Common myeloid progenitor, CD34-positive (primary cell): Measurements from ENCODE around the gene HOXD4.

ENCODE experiments used
- CTCF ChIA-PET: fragments of 350-600 bp; sonication (Branson Sonifier 250); formaldehyde crosslinking; loops from one replicate; lab custom pipeline; 2021; ENCODE audit warnings: antibody characterized with exemption; lab: Charles Lee
- POLR2A ChIA-PET: fragments of 350-600 bp; sonication (Branson Sonifier 250); formaldehyde crosslinking; loops from one replicate; lab custom pipeline; 2021; ENCODE audit warnings: antibody characterized with exemption; lab: Charles Lee
- DNase-seq, 3 donors: peaks; one replicate each; pipeline versions ENCODE4 v3.0.0 to v3.0.0-alpha.2; 2013
- H3K27ac ChIP-seq, 2 experiments: 1 replicate in 1 of 2; 2 replicates in 1 of 2; pipeline ENCODE4 v1.7.0; 2013; ENCODE audit warnings: inconsistent platforms in 2 of 2, low read length in 2 of 2, mild to moderate bottlenecking in 2 of 2, low read depth in 1 of 2, moderate library complexity in 1 of 2; ENCODE audit not compliant: severe bottlenecking in 2 of 2, insufficient read depth in 1 of 2, poor library complexity in 1 of 2
- H3K27me3 ChIP-seq, 5 experiments: replicated peaks in 2 of 5; 1 replicate in 3 of 5; 2 replicates in 2 of 5; pipeline versions ENCODE4 v1.6.1 to v1.7.0; 2013; ENCODE audit warnings: low read length in 4 of 5, mild to moderate bottlenecking in 2 of 5, moderate library complexity in 2 of 5, inconsistent platforms in 1 of 5; ENCODE audit not compliant: insufficient read depth in 5 of 5, control insufficient read depth in 4 of 5
- H3K36me3 ChIP-seq, 4 experiments: 1 replicate in 2 of 4; 2 replicates in 2 of 4; pipeline versions ENCODE4 v1.6.1 to v1.7.0; 2013; ENCODE audit warnings: low read length in 3 of 4, control low read depth in 1 of 4, mild to moderate bottlenecking in 1 of 4; ENCODE audit not compliant: control insufficient read depth in 4 of 4, insufficient read depth in 4 of 4
- H3K4me1 ChIP-seq, 4 experiments: 1 replicate in 3 of 4; 2 replicates in 1 of 4; pipeline versions ENCODE4 v1.6.1 to v1.7.1; 2013; ENCODE audit warnings: low read length in 3 of 4, mild to moderate bottlenecking in 3 of 4, control low read depth in 1 of 4, inconsistent platforms in 1 of 4, moderate library complexity in 1 of 4; ENCODE audit not compliant: control insufficient read depth in 4 of 4, insufficient read depth in 4 of 4; ENCODE audit errors: control extremely low read depth in 1 of 4
- H3K4me3 ChIP-seq, 7 experiments: 1 replicate in 4 of 7; 2 replicates in 3 of 7; pipeline versions ENCODE4 v1.5.1 to v1.7.0; 2013; ENCODE audit warnings: mild to moderate bottlenecking in 7 of 7, low read length in 6 of 7, moderate library complexity in 6 of 7, inconsistent platforms in 2 of 7, low read depth in 2 of 7, control low read depth in 1 of 7; ENCODE audit not compliant: insufficient read depth in 4 of 7, control insufficient read depth in 1 of 7; ENCODE audit errors: extremely low read depth in 1 of 7
- H3K9me3 ChIP-seq, 5 experiments: 1 replicate in 4 of 5; 2 replicates in 1 of 5; pipeline versions ENCODE4 v1.6.1 to v1.7.1; 2013; ENCODE audit warnings: low read length in 4 of 5, mild to moderate bottlenecking in 2 of 5, inconsistent platforms in 1 of 5, low read depth in 1 of 5, moderate library complexity in 1 of 5; ENCODE audit not compliant: control insufficient read depth in 4 of 5, insufficient read depth in 2 of 5; ENCODE audit errors: control extremely low read depth in 1 of 5
- WGBS: methylation state at CpG from one replicate; pipeline ENCODE4 v1.1.5; 2013; ENCODE audit not compliant: insufficient coverage; 5-methylcytosine and 5-hydroxymethylcytosine counted together

The HOXD4 gene

GRCh38 chr2:176131848-176132158 lies 19.5 kb upstream of the HOXD4 start:
- Histone ChIP-seq H3K27ac (no peak overlapping the region), H3K27me3 (peaks cover 46 to 99% (median 68%) of the 10 kb centered on the region in 5 experiments), H3K4me3 (no peak overlapping the region), H3K4me1 (peaks cover 4 to 19% (median 14%) of the 10 kb centered on the region in 4 experiments), H3K36me3 (no peaks in the 10 kb centered on the region), H3K9me3 (no peaks in the 10 kb centered on the region)
- no CpG with 5 or more reads among the region's 4 CpGs for WGBS
- ChIA-PET CTCF (interaction anchor here (0.8 to 3.4 kb wide), 13 partner anchors 9 to 522 kb away, joined by 3 to 40 read pairs (median 3); partner anchors contain the start of genes HOXD13 and HOXD9), POLR2A (no interaction called here)
- no peak for DNase-seq

- peaks cover 48 to 100% (median 68%) of the 10 kb centered on the region in 5 experiments for H3K27me3 ChIP-seq
- H3K9me3 ChIP-seq, result no peaks in the 10 kb centered on the region
- no peak overlapping the region for H3K27ac ChIP-seq
- POLR2A ChIA-PET, result interaction anchor here (0.6 kb wide), 1 partner anchor 514 kb away, joined by 6 read pairs; no protein-coding TSS in a partner anchor
- no peaks in the 10 kb centered on the region for H3K36me3 ChIP-seq
- peak; percentile 57 to 80 (median 79) for DNase-seq
- 8% methylated on average over 24 of the region's 33 CpGs for WGBS
- CTCF ChIA-PET, result interaction anchor here (0.6 to 3.4 kb wide), 20 partner anchors 9 to 681 kb away, joined by 3 to 40 read pairs (median 4); partner anchors contain the start of genes HOXD13 and HOXD9
- peak overlapping the region in 2 of 7 experiments; percentile 25 to 52 for H3K4me3 ChIP-seq
- H3K4me1 ChIP-seq, result peaks cover 4 to 20% (median 16%) of the 10 kb centered on the region in 4 experiments
Measured at GRCh38 chr2:176132205-176133171, 18.9 kb upstream of the HOXD4 start.

- ChIA-PET POLR2A (no interaction called here), CTCF (interaction anchor here (0.8 to 3.4 kb wide), 11 partner anchors 9 to 514 kb away, joined by 3 to 40 read pairs (median 5); no protein-coding TSS in a partner anchor)
- H3K27me3 ChIP-seq, result peaks cover 53 to 100% (median 63%) of the 10 kb centered on the region in 5 experiments
- H3K4me1 ChIP-seq, result peaks cover 4 to 20% (median 16%) of the 10 kb centered on the region in 4 experiments
- H3K9me3 ChIP-seq, result no peaks in the 10 kb centered on the region
- no peak for DNase-seq
- no peaks in the 10 kb centered on the region for H3K36me3 ChIP-seq
- no peak overlapping the region for H3K4me3 ChIP-seq
- no peak overlapping the region for H3K27ac ChIP-seq
Measured at GRCh38 chr2:176133389-176133788, 18.0 kb upstream of the HOXD4 start.

GRCh38 chr2:176134035-176134434 lies 17.3 kb upstream of the HOXD4 start:
- CTCF ChIA-PET, result interaction anchor here (0.8 to 2.6 kb wide), 9 partner anchors 10 to 513 kb away, joined by 3 to 11 read pairs (median 5); no protein-coding TSS in a partner anchor
- Histone ChIP-seq H3K9me3 (peaks cover 0 to 5% (median 0%) of the 10 kb centered on the region in 5 experiments), H3K4me1 (peaks cover 4 to 20% (median 14%) of the 10 kb centered on the region in 4 experiments), H3K27ac (no peak overlapping the region), H3K4me3 (no peak overlapping the region), H3K27me3 (peaks cover 59 to 100% (median 66%) of the 10 kb centered on the region in 5 experiments), H3K36me3 (no peaks in the 10 kb centered on the region)
- 39% methylated on average over 3 of the region's 4 CpGs for WGBS
- DNase-seq, result no peak
- POLR2A ChIA-PET, result no interaction called here

- POLR2A ChIA-PET, result no interaction called here
- Histone ChIP-seq H3K9me3 (peaks cover 0 to 7% (median 0%) of the 10 kb centered on the region in 5 experiments), H3K27ac (no peak overlapping the region), H3K4me3 (no peak overlapping the region), H3K36me3 (no peaks in the 10 kb centered on the region), H3K27me3 (peaks cover 64 to 100% (median 72%) of the 10 kb centered on the region in 5 experiments), H3K4me1 (peaks cover 4 to 11% (median 11%) of the 10 kb centered on the region in 4 experiments)
- CTCF ChIA-PET, result interaction anchor here (1.0 to 2.7 kb wide), 6 partner anchors 9 to 519 kb away, joined by 3 to 11 read pairs (median 6); no protein-coding TSS in a partner anchor
- no peak for DNase-seq
Measured at GRCh38 chr2:176135035-176135440, 16.3 kb upstream of the HOXD4 start.

GRCh38 chr2:176136374-176137251 lies 14.7 kb upstream of the HOXD4 start:
- H3K36me3 ChIP-seq, result no peaks in the 10 kb centered on the region
- H3K4me1 ChIP-seq, result peaks cover 4 to 17% (median 13%) of the 10 kb centered on the region in 4 experiments
- peak in 1 of 3 donors; percentile 40 for DNase-seq
- 3% methylated on average over 68 of the region's 71 CpGs for WGBS
- ChIA-PET POLR2A (interaction anchor here (0.6 kb wide), 1 partner anchor 536 kb away, joined by 3 read pairs; no protein-coding TSS in a partner anchor), CTCF (interaction anchor here (0.5 to 5.6 kb wide), 5 partner anchors 10 to 1397 kb away, joined by 3 to 53 read pairs (median 10); no protein-coding TSS in a partner anchor)
- H3K4me3 ChIP-seq, result peak overlapping the region in 5 of 7 experiments; percentile 8 to 19 (median 11)
- H3K27ac ChIP-seq, result no peak overlapping the region
- peaks cover 0 to 7% (median 0%) of the 10 kb centered on the region in 5 experiments for H3K9me3 ChIP-seq
- peaks cover 58 to 100% (median 67%) of the 10 kb centered on the region in 5 experiments for H3K27me3 ChIP-seq
